Nucleus accumbens (tissue), 56 donors: Measurements from ENCODE around the gene KCNIP1.
A peak's percentile ranks its signal among the peaks of the same experiment; 100 is the strongest.

Experiments used
- DNase-seq, 56 donors: peaks; one replicate each; lab custom pipeline; 2025; lab: John Stamatoyannopoulos, UW

The KCNIP1 gene

GRCh38 chr5:170636801-170637477, 133.1 kb downstream of the KCNIP1 start:
- no peak for DNase-seq

GRCh38 chr5:170638051-170638450, 134.2 kb downstream of the KCNIP1 start:
- DNase-seq, result no peak

GRCh38 chr5:170638454-170639220, 134.8 kb downstream of the KCNIP1 start:
- DNase-seq, result peak in 41 of 56 donors; percentile 7 to 77 (median 32)

- DNase-seq, result no peak
These were observed 135.6 kb downstream of the KCNIP1 start for GRCh38 chr5:170639221-170639925.

- DNase-seq, result no peak
These were observed 137.1 kb downstream of the KCNIP1 start for GRCh38 chr5:170640731-170641588.

GRCh38 chr5:170641589-170642031, 137.8 kb downstream of the KCNIP1 start:
- no peak for DNase-seq

- no peak for DNase-seq
These were observed 138.4 kb downstream of the KCNIP1 start for GRCh38 chr5:170642066-170642735.

- DNase-seq, result no peak
These were observed 139.1 kb downstream of the KCNIP1 start for GRCh38 chr5:170642776-170643436.

- no peak for DNase-seq
These were observed 139.8 kb downstream of the KCNIP1 start for GRCh38 chr5:170643591-170643990.

GRCh38 chr5:170644501-170644900, 140.7 kb downstream of the KCNIP1 start:
- no peak for DNase-seq

- no peak for DNase-seq
These were observed 144.7 kb downstream of the KCNIP1 start for GRCh38 chr5:170648541-170648940.

GRCh38 chr5:170650850-170651249, 147.0 kb downstream of the KCNIP1 start:
- no peak for DNase-seq

GRCh38 chr5:170651604-170652277, 147.9 kb downstream of the KCNIP1 start:
- DNase-seq, result no peak

- DNase-seq, result no peak
These were observed 151.7 kb downstream of the KCNIP1 start for GRCh38 chr5:170655476-170655875.

- DNase-seq, result no peak
These were observed 152.1 kb downstream of the KCNIP1 start for GRCh38 chr5:170655920-170656319.

- DNase-seq, result no peak
These were observed 152.5 kb downstream of the KCNIP1 start for GRCh38 chr5:170656346-170656745.

GRCh38 chr5:170660531-170660930, 156.7 kb downstream of the KCNIP1 start:
- no peak for DNase-seq

GRCh38 chr5:170662966-170663365, 159.1 kb downstream of the KCNIP1 start:
- DNase-seq, result no peak

GRCh38 chr5:170678811-170679210, 175.0 kb downstream of the KCNIP1 start:
- no peak for DNase-seq
